Peyer's patch (tissue), 4 donors: Measurements from ENCODE around the gene ARCN1.

Source experiments
- CTCF ChIP-seq, 6 experiments: fragments of 450-650 bp in 4 of 6; fragments of 200-600 bp in 2 of 6; sonication (generic) in 1 of 6; IDR thresholded peaks; one replicate each; pipeline ENCODE4 v1.5.1; 2017 to 2019; ENCODE audit warnings: antibody characterized with exemption in 6 of 6, mild to moderate bottlenecking in 3 of 6, moderate library complexity in 1 of 6
- POLR2A ChIP-seq, 2 donors: fragments of 450-650 bp; IDR thresholded peaks; one replicate each; pipeline ENCODE4 v1.5.1; 2017; ENCODE audit warnings: antibody characterized with exemption in 2 of 2, mild to moderate bottlenecking in 2 of 2, moderate library complexity in 2 of 2

- TF ChIP-seq CTCF (IDR thresholded peaks at IDR 0.05) = no peak
- TF ChIP-seq POLR2A (IDR thresholded peaks at IDR 0.05) = no peak
Measured at GRCh38 chr11:118552341-118552740, 19.9 kb upstream of the ARCN1 start.
